GM12878 (cell line): ENCODE data around the gene CRIM1. TPM values are rescaled to one million over a fixed set of nuclear protein-coding genes. Genes with fewer than 3 reads are reported as not detected.

Experiments used
- ATAC-seq: fragments of 200-7000 bp; cut with Tn5 transposase; 3 replicates; pipeline ENCODE4 v1.9.1; 2020; ENCODE audit warnings: mild to moderate bottlenecking, moderate library complexity
- BruUV-seq: library from RNA; stranded (reverse); fragments of 400-500 nt; replicated peaks from 2 replicates; lab custom pipeline; 2021; lab: Mats Ljungman, UMichigan
- CTCF ChIA-PET: fragments of 300-600 bp; sonication (Branson Sonifier 250); formaldehyde crosslinking; extraction: SDS; loops from one replicate; lab custom pipeline; 2021; ENCODE audit warnings: inconsistent platforms; lab: Yijun Ruan, JAX
- POLR2A ChIA-PET: fragments of 350-600 bp; formaldehyde crosslinking; extraction: SDS; loops from one replicate; lab custom pipeline; 2021; ENCODE audit warnings: inconsistent platforms; lab: Charles Lee
- RAD21 ChIA-PET: fragments of 300-600 bp; sonication (Branson Sonifier 250); formaldehyde crosslinking; loops from one replicate; lab custom pipeline; 2023; ENCODE audit warnings: antibody characterized with exemption; ENCODE audit not compliant: unreplicated experiment; lab: Charles Lee
- SMC1A ChIA-PET: fragments of 300-600 bp; sonication (Branson Sonifier 250); formaldehyde crosslinking; loops from one replicate; lab custom pipeline; 2023; ENCODE audit not compliant: unreplicated experiment, uncharacterized antibody; lab: Charles Lee
- DNase-seq: peaks from one replicate; pipeline ENCODE4 v3.0.0-alpha.2; 2011; ENCODE audit warnings: low read depth, low spot score
- FAIRE-seq: peaks from 3 replicates; lab custom pipeline; 2011; peaks lifted over from hg19 to GRCh38; lab: Jason Lieb, UNC
- H2AFZ ChIP-seq: 2 replicates; pipeline ENCODE4 v1.6.0; 2011; ENCODE audit warnings: low read depth, low read length, control low read depth; ENCODE audit not compliant: control insufficient read depth
- H3K27ac ChIP-seq: 2 replicates; pipeline ENCODE4 v1.5.1; 2011; ENCODE audit warnings: control low read depth; ENCODE audit not compliant: control insufficient read depth, insufficient read depth
- H3K27me3 ChIP-seq, 2 experiments: replicated peaks in 1 of 2; 2 replicates each; pipeline versions ENCODE4 v1.6.0 to v1.6.1; 2011; ENCODE audit warnings: low read length in 1 of 2; ENCODE audit not compliant: control insufficient read depth in 2 of 2, insufficient read depth in 2 of 2
- H3K36me3 ChIP-seq, 2 experiments: 2 replicates each; pipeline ENCODE4 v1.5.1; 2011; ENCODE audit warnings: low read length in 1 of 2; ENCODE audit not compliant: control insufficient read depth in 2 of 2, insufficient read depth in 2 of 2
- H3K4me1 ChIP-seq: 2 replicates; pipeline ENCODE4 v1.6.1; 2011; ENCODE audit warnings: mild to moderate bottlenecking, low read length, moderate library complexity, mixed read lengths; ENCODE audit not compliant: control insufficient read depth, insufficient read depth
- H3K4me2 ChIP-seq: 2 replicates; pipeline ENCODE4 v1.6.0; 2011; ENCODE audit warnings: control low read depth; ENCODE audit not compliant: control insufficient read depth, insufficient read depth
- H3K4me3 ChIP-seq: fragments of 200-600 bp; sonication (generic); 2 replicates; pipeline ENCODE4 v1.5.1; 2016
- H3K79me2 ChIP-seq: 2 replicates; pipeline ENCODE4 v1.6.0; 2011; ENCODE audit warnings: low read length; ENCODE audit not compliant: control insufficient read depth, insufficient read depth
- H3K9ac ChIP-seq: 2 replicates; pipeline ENCODE4 v1.8.0; 2011; ENCODE audit warnings: low read length, control low read depth, mixed read lengths; ENCODE audit not compliant: control insufficient read depth, insufficient read depth
- H3K9me3 ChIP-seq: replicated peaks from 3 replicates; pipeline ENCODE4 v1.5.1; 2011; ENCODE audit warnings: mild to moderate bottlenecking, low read length; ENCODE audit not compliant: control insufficient read depth, insufficient read depth
- H4K20me1 ChIP-seq: 2 replicates; pipeline ENCODE4 v1.6.0; 2011; ENCODE audit not compliant: control insufficient read depth, insufficient read depth
- ATF2 ChIP-seq: IDR thresholded peaks from 2 replicates; pipeline ENCODE4 v1.6.1; 2012; ENCODE audit warnings: low read length, inconsistent platforms
- PML ChIP-seq: IDR thresholded peaks from 2 replicates; pipeline ENCODE4 v1.6.1; 2012; ENCODE audit warnings: low read length, inconsistent platforms
- REST ChIP-seq: IDR thresholded peaks from 2 replicates; pipeline ENCODE4 v1.6.1; 2012; ENCODE audit warnings: mild to moderate bottlenecking, low read depth, low read length
- SMAD5 ChIP-seq: IDR thresholded peaks from 2 replicates; pipeline ENCODE4 v1.6.1; 2016; ENCODE audit warnings: antibody characterized with exemption, low read depth
- SUPT20H ChIP-seq: IDR thresholded peaks from 2 replicates; pipeline ENCODE4 v1.6.1; 2011; ENCODE audit warnings: low read depth, mild to moderate bottlenecking, low read length, moderate library complexity, borderline replicate concordance; ENCODE audit not compliant: control insufficient read depth
- WRNIP1 ChIP-seq: IDR thresholded peaks from 2 replicates; pipeline ENCODE4 v1.6.1; 2011; ENCODE audit warnings: low read depth, low read length, improper control_type of control experiment, borderline replicate concordance
- YBX1 ChIP-seq: fragments of 450-650 bp; IDR thresholded peaks from 2 replicates; pipeline ENCODE4 v1.6.1; 2016; ENCODE audit warnings: antibody characterized with exemption
- ZNF687 ChIP-seq: fragments of 450-650 bp; IDR thresholded peaks from 2 replicates; pipeline ENCODE4 v1.6.1; 2017; ENCODE audit warnings: mild to moderate bottlenecking, moderate library complexity
- WGBS: methylation state at CpG from one replicate; pipeline ENCODE4 v1.1.6; 2016; ENCODE audit warnings: low lambda C conversion rate; ENCODE audit not compliant: insufficient replicate concordance, insufficient coverage; ENCODE audit errors: missing lambda C conversion rate; 5-methylcytosine and 5-hydroxymethylcytosine counted together
- in situ Hi-C: fragments of 300-500 bp; cut with MboI; formaldehyde crosslinking; loops from 9 replicates; pipeline ENCODE4 v1.14.3; 2018; ENCODE audit warnings: mixed read lengths
- intact Hi-C: fragments of 100-400 bp; cut with micrococcal nuclease; formaldehyde crosslinking; loops from one replicate; pipeline ENCODE4 v1.14.2; 2022; ENCODE audit not compliant: unreplicated experiment
- polyA plus RNA-seq, 11 experiments: library from polyadenylated mRNA; depleted of rRNA in 4 of 11; unstranded in 6 of 11; stranded (reverse) in 5 of 11; fragments of >200 nt; fragmentation: Nextera tagmentation in 4 of 11; fragmentation: Illumina TruSeq in 1 of 11; extraction: Ambion mirVana in 4 of 11; extraction: Trizol in 1 of 11; gene quantifications; 1 replicate in 1 of 11; 2 replicates in 10 of 11; pipeline versions ENCODE4 v1.2.1 to v1.2.3, GENCODE V29; 2011 to 2016; ENCODE audit warnings: inconsistent platforms in 2 of 11, missing spikeins in 2 of 11, low read depth in 1 of 11
- total RNA-seq, 4 experiments: library from RNA; depleted of rRNA in 3 of 4; stranded (reverse); fragments of >200 nt in 3 of 4; fragmentation: Illumina TruSeq in 1 of 4; extraction: Trizol in 1 of 4; gene quantifications; 2 replicates each; pipeline versions ENCODE4 v1.2.1 to v1.2.3, GENCODE V29; 2013 to 2021

Gene CRIM1
- total and polyA plus RNA-seq, 10 of the 15 experiments (the other 5 are each of a cell fraction or from before 2014, with no cell fraction given), result 0.42 to 7.4 (median 3.1) TPM

- intact Hi-C loops, result no loop called here
- Histone ChIP-seq H3K4me1 (no peaks in the 10 kb centered on the region), H3K36me3 (no peaks in the 10 kb centered on the region), H3K4me3 (no peak overlapping the region), H3K9ac (no peak overlapping the region), H4K20me1 (no peaks in the 10 kb centered on the region), H3K27me3 (no peaks in the 10 kb centered on the region), H3K4me2 (no peak overlapping the region), H3K9me3 (no peaks in the 10 kb centered on the region), H3K27ac (no peak overlapping the region), H2AFZ (no peak overlapping the region), H3K79me2 (no peaks in the 10 kb centered on the region)
- FAIRE-seq (no peak), DNase-seq (no peak), ATAC-seq (no peak)
- TF ChIP-seq WRNIP1 (no peak), REST (no peak), ZNF687 (no peak), SUPT20H (no peak), YBX1 (no peak), ATF2 (no peak), SMAD5 (no peak), PML (no peak)
- in situ Hi-C loops, result no loop called here
- BruUV-seq, result no TSS peak
- SMC1A ChIA-PET, result no interaction called here
- CTCF ChIA-PET, result no interaction called here
- RAD21 ChIA-PET, result no interaction called here
- 42% methylated on average over 3 of the region's 3 CpGs for WGBS
- POLR2A ChIA-PET, result no interaction called here
These were observed 30.0 kb downstream of the CRIM1 start for GRCh38 chr2:36385603-36386002.
